WTC11 (cell line): Measurements from ENCODE around the gene SULF2. TPM values are rescaled to one million over a fixed set of nuclear protein-coding genes. Genes with fewer than 3 reads are reported as not detected.

ENCODE experiments used
- ATAC-seq: fragments of 200-7000 bp; cut with Tn5 transposase; 2 replicates; pipeline ENCODE4 v1.10.0; 2021; ENCODE audit warnings: mild to moderate bottlenecking, moderate library complexity
- CTCF ChIA-PET: fragments of 300-600 bp; sonication (Branson Sonifier 250); formaldehyde crosslinking; loops from one replicate; lab custom pipeline; 2021; ENCODE audit warnings: antibody characterized with exemption; lab: Charles Lee
- POLR2A ChIA-PET: fragments of 350-600 bp; sonication (Branson Sonifier 250); formaldehyde crosslinking; loops from one replicate; lab custom pipeline; 2021; ENCODE audit warnings: antibody characterized with exemption; lab: Charles Lee
- DNase-seq: peaks from one replicate; pipeline ENCODE4 v3.0.0; 2021; ENCODE audit warnings: low spot score
- H3K27ac Mint-ChIP-seq: 2 replicates; pipeline ENCODE4 v1.8.0; 2021; ENCODE audit warnings: mixed read lengths
- H3K27me3 Mint-ChIP-seq: 2 replicates; pipeline ENCODE4 v1.8.0; 2021; ENCODE audit warnings: low read depth, mild to moderate bottlenecking, moderate library complexity, mixed read lengths
- H3K36me3 Mint-ChIP-seq: 2 replicates; pipeline ENCODE4 v1.8.0; 2021; ENCODE audit warnings: mixed read lengths
- H3K4me1 Mint-ChIP-seq: 2 replicates; pipeline ENCODE4 v1.8.0; 2022; ENCODE audit warnings: mixed read lengths
- H3K4me3 Mint-ChIP-seq: 2 replicates; pipeline ENCODE4 v1.8.0; 2021; ENCODE audit warnings: mild to moderate bottlenecking, moderate library complexity, mixed read lengths
- H3K9me3 Mint-ChIP-seq: 2 replicates; pipeline ENCODE4 v1.8.0; 2021; ENCODE audit warnings: mixed read lengths
- ATF1 ChIP-seq: sonication (generic); formaldehyde crosslinking; IDR thresholded peaks from 2 replicates; pipeline ENCODE4 v1.8.1; 2023; ENCODE audit warnings: mild to moderate bottlenecking, moderate library complexity, missing genetic modification reagents
- ATF3 ChIP-seq: sonication (generic); formaldehyde crosslinking; conservative IDR thresholded peaks from 2 replicates; pipeline ENCODE4 v1.8.1; 2022; ENCODE audit warnings: mild to moderate bottlenecking, missing genetic modification reagents
- IRF2 ChIP-seq: sonication (generic); formaldehyde crosslinking; IDR thresholded peaks from 2 replicates; pipeline ENCODE4 v1.8.0; 2022; ENCODE audit warnings: low read depth, missing genetic modification reagents, borderline replicate concordance
- MLX ChIP-seq: sonication (generic); formaldehyde crosslinking; IDR thresholded peaks from 2 replicates; pipeline ENCODE4 v1.8.1; 2023; ENCODE audit warnings: mild to moderate bottlenecking, missing genetic modification reagents, moderate library complexity
- MXD4 ChIP-seq: fragments of 250-450 bp; sonication (Bioruptor Pico); IDR thresholded peaks from 2 replicates; pipeline ENCODE4 v1.8.0; 2021; ENCODE audit warnings: mild to moderate bottlenecking, moderate library complexity, borderline replicate concordance
- NR1H2 ChIP-seq: sonication (generic); formaldehyde crosslinking; IDR thresholded peaks from 2 replicates; pipeline ENCODE4 v1.9.0; 2021; ENCODE audit warnings: mild to moderate bottlenecking, moderate library complexity, missing genetic modification reagents
- SMAD4 ChIP-seq: sonication (generic); formaldehyde crosslinking; IDR thresholded peaks from 2 replicates; pipeline ENCODE4 v1.8.0; 2022; ENCODE audit warnings: mild to moderate bottlenecking, missing genetic modification reagents
- SOX15 ChIP-seq: fragments of 250-450 bp; sonication (Bioruptor Pico); IDR thresholded peaks from 2 replicates; pipeline ENCODE4 v1.9.0; 2021; ENCODE audit warnings: mild to moderate bottlenecking
- SP1 ChIP-seq: sonication (generic); formaldehyde crosslinking; conservative IDR thresholded peaks from 2 replicates; pipeline ENCODE4 v1.8.1; 2022; ENCODE audit warnings: missing genetic modification reagents
- TCF7 ChIP-seq: sonication (generic); formaldehyde crosslinking; IDR thresholded peaks from 2 replicates; pipeline ENCODE4 v1.8.0; 2022; ENCODE audit warnings: mild to moderate bottlenecking, low read depth, missing genetic modification reagents, moderate library complexity
- ZNF138 ChIP-seq: sonication (generic); formaldehyde crosslinking; conservative IDR thresholded peaks from 2 replicates; pipeline ENCODE4 v1.8.1; 2022; ENCODE audit warnings: mild to moderate bottlenecking, moderate library complexity, missing genetic modification reagents
- ZNF232 ChIP-seq: sonication (generic); formaldehyde crosslinking; IDR thresholded peaks from 2 replicates; pipeline ENCODE4 v1.8.0; 2022; ENCODE audit warnings: mild to moderate bottlenecking, missing genetic modification reagents
- ZNF281 ChIP-seq: sonication (generic); formaldehyde crosslinking; IDR thresholded peaks from 2 replicates; pipeline ENCODE4 v1.8.0; 2023; ENCODE audit warnings: mild to moderate bottlenecking, missing genetic modification reagents
- total RNA-seq: library from RNA; stranded (reverse); gene quantifications from 3 replicates; pipeline ENCODE4 v1.2.3, GENCODE V29; 2021
- TF ChIP-seq, protein P1 (sequence below): sonication (generic); formaldehyde crosslinking; IDR thresholded peaks from 2 replicates; pipeline ENCODE4 v1.8.0; 2022; ENCODE audit warnings: mild to moderate bottlenecking, missing genetic modification reagents
- TF ChIP-seq, protein P2 (sequence below): sonication (generic); formaldehyde crosslinking; IDR thresholded peaks from 2 replicates; pipeline ENCODE4 v1.8.0; 2022; ENCODE audit warnings: missing genetic modification reagents
- TF ChIP-seq, protein P3 (sequence below): sonication (generic); formaldehyde crosslinking; IDR thresholded peaks from 2 replicates; pipeline ENCODE4 v1.8.0; 2022; ENCODE audit warnings: mild to moderate bottlenecking, missing genetic modification reagents
- TF ChIP-seq, protein P4 (sequence below): sonication (generic); formaldehyde crosslinking; IDR thresholded peaks from 2 replicates; pipeline ENCODE4 v1.8.1; 2023; ENCODE audit warnings: mild to moderate bottlenecking, missing genetic modification reagents, borderline replicate concordance

SULF2 gene
- total RNA-seq, 1 experiment from 2014 or later, result 36.0 TPM

DNA sequence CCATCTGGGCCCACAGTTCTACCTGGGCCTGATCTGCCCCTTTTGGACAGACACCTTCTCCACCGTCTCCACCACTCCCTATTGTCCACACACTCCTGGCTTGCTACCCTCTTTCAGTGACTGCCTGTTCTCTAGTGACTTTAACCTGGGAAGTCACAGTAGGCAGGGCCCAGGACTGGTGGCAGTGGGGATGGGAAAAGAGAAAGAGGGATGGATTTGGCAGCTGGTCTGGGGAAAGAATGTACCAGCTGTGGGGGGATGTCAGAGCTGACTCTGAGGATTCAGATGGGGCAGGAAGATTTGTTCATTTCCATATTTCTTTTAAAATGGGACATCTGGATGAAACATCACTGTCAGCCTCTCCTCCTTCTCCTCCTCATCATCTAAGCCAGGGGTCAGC, 85.5 kb downstream of the SULF2 start:
- TF ChIP-seq SP1 (CRISPR knock-in tag) (no peak), TCF7 (CRISPR knock-in tag) (no peak), ATF3 (CRISPR knock-in tag) (no peak), ZNF281 (CRISPR knock-in tag) (no peak), ZNF138 (CRISPR knock-in tag) (no peak), MXD4 (no peak), IRF2 (CRISPR knock-in tag) (no peak), NR1H2 (CRISPR knock-in tag) (no peak), SMAD4 (CRISPR knock-in tag) (no peak), SOX15 (CRISPR knock-in tag) (no peak), MLX (CRISPR knock-in tag) (no peak), ATF1 (no peak), ZNF232 (CRISPR knock-in tag) (no peak)
- TF ChIP-seq, protein P1, sequence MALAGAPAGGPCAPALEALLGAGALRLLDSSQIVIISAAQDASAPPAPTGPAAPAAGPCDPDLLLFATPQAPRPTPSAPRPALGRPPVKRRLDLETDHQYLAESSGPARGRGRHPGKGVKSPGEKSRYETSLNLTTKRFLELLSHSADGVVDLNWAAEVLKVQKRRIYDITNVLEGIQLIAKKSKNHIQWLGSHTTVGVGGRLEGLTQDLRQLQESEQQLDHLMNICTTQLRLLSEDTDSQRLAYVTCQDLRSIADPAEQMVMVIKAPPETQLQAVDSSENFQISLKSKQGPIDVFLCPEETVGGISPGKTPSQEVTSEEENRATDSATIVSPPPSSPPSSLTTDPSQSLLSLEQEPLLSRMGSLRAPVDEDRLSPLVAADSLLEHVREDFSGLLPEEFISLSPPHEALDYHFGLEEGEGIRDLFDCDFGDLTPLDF (CRISPR knock-in tag), result no peak
- TF ChIP-seq, protein P2, sequence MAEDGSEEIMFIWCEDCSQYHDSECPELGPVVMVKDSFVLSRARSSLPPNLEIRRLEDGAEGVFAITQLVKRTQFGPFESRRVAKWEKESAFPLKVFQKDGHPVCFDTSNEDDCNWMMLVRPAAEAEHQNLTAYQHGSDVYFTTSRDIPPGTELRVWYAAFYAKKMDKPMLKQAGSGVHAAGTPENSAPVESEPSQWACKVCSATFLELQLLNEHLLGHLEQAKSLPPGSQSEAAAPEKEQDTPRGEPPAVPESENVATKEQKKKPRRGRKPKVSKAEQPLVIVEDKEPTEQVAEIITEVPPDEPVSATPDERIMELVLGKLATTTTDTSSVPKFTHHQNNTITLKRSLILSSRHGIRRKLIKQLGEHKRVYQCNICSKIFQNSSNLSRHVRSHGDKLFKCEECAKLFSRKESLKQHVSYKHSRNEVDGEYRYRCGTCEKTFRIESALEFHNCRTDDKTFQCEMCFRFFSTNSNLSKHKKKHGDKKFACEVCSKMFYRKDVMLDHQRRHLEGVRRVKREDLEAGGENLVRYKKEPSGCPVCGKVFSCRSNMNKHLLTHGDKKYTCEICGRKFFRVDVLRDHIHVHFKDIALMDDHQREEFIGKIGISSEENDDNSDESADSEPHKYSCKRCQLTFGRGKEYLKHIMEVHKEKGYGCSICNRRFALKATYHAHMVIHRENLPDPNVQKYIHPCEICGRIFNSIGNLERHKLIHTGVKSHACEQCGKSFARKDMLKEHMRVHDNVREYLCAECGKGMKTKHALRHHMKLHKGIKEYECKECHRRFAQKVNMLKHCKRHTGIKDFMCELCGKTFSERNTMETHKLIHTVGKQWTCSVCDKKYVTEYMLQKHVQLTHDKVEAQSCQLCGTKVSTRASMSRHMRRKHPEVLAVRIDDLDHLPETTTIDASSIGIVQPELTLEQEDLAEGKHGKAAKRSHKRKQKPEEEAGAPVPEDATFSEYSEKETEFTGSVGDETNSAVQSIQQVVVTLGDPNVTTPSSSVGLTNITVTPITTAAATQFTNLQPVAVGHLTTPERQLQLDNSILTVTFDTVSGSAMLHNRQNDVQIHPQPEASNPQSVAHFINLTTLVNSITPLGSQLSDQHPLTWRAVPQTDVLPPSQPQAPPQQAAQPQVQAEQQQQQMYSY (CRISPR knock-in tag), result no peak
- TF ChIP-seq, protein P3, sequence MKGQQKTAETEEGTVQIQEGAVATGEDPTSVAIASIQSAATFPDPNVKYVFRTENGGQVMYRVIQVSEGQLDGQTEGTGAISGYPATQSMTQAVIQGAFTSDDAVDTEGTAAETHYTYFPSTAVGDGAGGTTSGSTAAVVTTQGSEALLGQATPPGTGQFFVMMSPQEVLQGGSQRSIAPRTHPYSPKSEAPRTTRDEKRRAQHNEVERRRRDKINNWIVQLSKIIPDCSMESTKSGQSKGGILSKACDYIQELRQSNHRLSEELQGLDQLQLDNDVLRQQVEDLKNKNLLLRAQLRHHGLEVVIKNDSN (CRISPR knock-in tag), result no peak
- TF ChIP-seq, protein P4, sequence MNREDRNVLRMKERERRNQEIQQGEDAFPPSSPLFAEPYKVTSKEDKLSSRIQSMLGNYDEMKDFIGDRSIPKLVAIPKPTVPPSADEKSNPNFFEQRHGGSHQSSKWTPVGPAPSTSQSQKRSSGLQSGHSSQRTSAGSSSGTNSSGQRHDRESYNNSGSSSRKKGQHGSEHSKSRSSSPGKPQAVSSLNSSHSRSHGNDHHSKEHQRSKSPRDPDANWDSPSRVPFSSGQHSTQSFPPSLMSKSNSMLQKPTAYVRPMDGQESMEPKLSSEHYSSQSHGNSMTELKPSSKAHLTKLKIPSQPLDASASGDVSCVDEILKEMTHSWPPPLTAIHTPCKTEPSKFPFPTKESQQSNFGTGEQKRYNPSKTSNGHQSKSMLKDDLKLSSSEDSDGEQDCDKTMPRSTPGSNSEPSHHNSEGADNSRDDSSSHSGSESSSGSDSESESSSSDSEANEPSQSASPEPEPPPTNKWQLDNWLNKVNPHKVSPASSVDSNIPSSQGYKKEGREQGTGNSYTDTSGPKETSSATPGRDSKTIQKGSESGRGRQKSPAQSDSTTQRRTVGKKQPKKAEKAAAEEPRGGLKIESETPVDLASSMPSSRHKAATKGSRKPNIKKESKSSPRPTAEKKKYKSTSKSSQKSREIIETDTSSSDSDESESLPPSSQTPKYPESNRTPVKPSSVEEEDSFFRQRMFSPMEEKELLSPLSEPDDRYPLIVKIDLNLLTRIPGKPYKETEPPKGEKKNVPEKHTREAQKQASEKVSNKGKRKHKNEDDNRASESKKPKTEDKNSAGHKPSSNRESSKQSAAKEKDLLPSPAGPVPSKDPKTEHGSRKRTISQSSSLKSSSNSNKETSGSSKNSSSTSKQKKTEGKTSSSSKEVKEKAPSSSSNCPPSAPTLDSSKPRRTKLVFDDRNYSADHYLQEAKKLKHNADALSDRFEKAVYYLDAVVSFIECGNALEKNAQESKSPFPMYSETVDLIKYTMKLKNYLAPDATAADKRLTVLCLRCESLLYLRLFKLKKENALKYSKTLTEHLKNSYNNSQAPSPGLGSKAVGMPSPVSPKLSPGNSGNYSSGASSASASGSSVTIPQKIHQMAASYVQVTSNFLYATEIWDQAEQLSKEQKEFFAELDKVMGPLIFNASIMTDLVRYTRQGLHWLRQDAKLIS (CRISPR knock-in tag), result no peak
- Mint-ChIP-seq H3K36me3 (no peaks in the 10 kb centered on the region), H3K9me3 (no peaks in the 10 kb centered on the region), H3K27me3 (no peaks in the 10 kb centered on the region), H3K27ac (no peak overlapping the region), H3K4me1 (no peaks in the 10 kb centered on the region), H3K4me3 (no peak overlapping the region)
- DNase-seq (no peak), ATAC-seq (no peak)
- CTCF ChIA-PET, result interaction anchor here (0.8 kb wide), 1 partner anchor 921 kb away, joined by 3 read pairs; no protein-coding TSS in a partner anchor
- POLR2A ChIA-PET, result no interaction called here
